ENCODE measurements around the gene IARS1. TPM values are rescaled to one million over a fixed set of nuclear protein-coding genes. Genes with fewer than 3 reads are reported as not detected.

IARS1 gene
- 165 and 191 TPM in 2 replicates for total RNA-seq

DNA sequence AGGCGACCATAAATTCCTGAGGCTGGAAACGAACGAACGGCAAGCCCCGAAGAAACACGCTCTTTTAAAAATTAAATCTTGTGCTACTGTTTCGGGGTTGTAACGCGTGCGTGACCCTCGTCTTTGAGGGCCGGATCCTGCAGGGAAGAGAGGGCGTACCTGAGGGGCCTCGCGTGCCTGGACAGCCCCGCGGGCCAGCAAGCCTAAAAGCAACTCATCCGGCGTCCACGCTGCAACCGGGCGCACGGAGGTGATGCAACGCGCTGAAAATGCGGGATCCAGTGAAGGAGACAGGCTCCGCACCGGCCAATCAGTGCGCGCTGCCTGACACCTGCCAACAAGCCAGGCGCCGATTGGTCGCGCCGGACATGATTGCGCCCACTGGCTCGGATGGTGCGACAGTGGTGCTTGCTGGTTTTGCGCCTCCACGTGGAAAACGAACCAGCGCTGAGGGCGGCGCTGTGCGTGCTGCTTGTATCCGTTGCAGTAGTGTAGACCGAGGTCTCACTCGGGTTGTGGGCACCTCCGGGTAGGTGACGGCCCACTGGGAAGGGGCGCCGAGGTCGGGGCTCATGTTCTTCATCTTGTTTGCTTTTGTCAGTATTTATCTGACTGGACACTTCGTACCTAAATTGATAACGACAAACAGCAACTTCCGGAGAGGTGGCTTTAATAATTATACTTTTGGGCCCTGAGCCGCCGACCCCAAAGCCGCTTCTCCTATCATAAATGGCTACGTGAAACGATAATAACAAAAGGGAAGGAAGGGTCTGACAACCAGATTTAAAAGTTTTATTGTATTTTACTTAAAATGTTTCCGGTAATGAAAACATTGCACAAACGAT lies at the start of gene IARS1:
TSS of gene IARS1 (minus strand) at position 246 of the 845 bp plus-strand sequence. CDS start 4,278 bp downstream, outside the sequence.

DNA sequence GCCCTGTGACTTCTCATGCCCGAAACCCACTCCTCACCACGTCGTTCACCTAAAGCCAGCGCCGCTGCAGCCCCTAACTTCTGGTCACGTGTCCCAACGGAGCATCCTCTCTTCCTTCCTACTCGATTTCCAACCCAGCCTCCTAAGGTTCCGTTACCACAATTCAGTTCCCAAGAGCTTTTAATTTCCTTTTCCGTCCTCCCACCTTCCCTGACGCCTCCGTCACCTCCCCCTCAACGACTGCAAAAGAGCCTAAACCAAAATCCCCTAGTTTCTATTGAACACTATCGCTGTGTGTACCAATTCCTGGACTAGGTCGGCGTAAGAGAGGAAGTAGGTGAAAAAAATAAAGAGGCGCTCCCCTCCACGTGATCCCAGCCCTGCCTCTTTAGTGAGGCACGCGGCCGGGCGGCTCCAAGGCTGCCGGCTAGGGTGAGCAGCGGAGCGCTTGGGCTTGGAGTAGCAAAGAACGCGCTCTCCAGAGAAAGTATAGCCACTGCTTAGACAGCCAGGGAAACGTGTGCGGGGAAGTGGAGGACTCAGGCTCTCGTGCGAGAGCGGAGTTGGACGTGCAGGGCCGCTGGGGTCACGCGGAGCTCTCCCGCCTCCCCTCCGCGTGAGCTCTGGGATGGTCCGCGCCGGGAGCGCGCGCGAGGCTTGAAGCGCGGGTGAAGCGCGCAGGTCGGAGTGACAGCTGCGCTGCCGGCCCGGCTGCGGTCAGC lies 31.9 kb upstream of the IARS1 start, which contains the start of the genes CENPP and NOL8:
TSS of gene CENPP (plus strand) at position 685 of the 722 bp plus-strand sequence.
TSS of gene NOL8 (minus strand) at position 82 of the 722 bp plus-strand sequence. CDS start 1,189 bp downstream, outside the sequence.

Other genes starting within 250 kb of the IARS1 start
- gene SPTLC1, start 178.3 kb downstream of the IARS1 start, total RNA-seq: 53.4 and 87.1 TPM in 2 replicates
- gene NOL8, start 31.7 kb upstream of the IARS1 start, total RNA-seq: 21.6 and 24.2 TPM in 2 replicates
- 1.4 and 2.0 TPM in 2 replicates for gene CENPP, start 32.3 kb upstream of the IARS1 start, total RNA-seq
- gene OGN, start 110.9 kb upstream of the IARS1 start, total RNA-seq: 30.7 and 78.1 TPM in 2 replicates
- gene OMD, start 130.8 kb upstream of the IARS1 start, total RNA-seq: 10.7 and 22.1 TPM in 2 replicates
- 27.6 and 39.3 TPM in 2 replicates for gene ASPN, start 188.8 kb upstream of the IARS1 start, total RNA-seq
- 11.4 and 20.9 TPM in 2 replicates for gene ECM2, start 242.3 kb upstream of the IARS1 start, total RNA-seq

All from pericardium fibroblast (primary cell).